Heart right ventricle (tissue), 16 donors: Measurements from ENCODE around the gene PRMT7. TPM values are rescaled to one million over a fixed set of nuclear protein-coding genes. Genes with fewer than 3 reads are reported as not detected.

Source experiments
- ATAC-seq, 8 donors: fragments of 200-7000 bp; cut with Tn5 transposase; one replicate each; pipeline ENCODE4 v1.9.1; 2020; ENCODE audit warnings: mild to moderate bottlenecking in 8 of 8, moderate library complexity in 8 of 8, moderate number of reproducible peaks in 1 of 8
- DNase-seq, 2 donors: peaks; one replicate each; pipeline ENCODE4 v3.0.0-alpha.2; 2020
- H3K27ac ChIP-seq, 10 donors: fragments of 200-600 bp; sonication (generic) in 2 of 10; one replicate each; pipeline versions ENCODE4 v1.5.0 to v1.8.0; 2020 to 2022; ENCODE audit warnings: mild to moderate bottlenecking in 3 of 10
- H3K27me3 ChIP-seq, 7 donors: fragments of 200-600 bp; one replicate each; pipeline ENCODE4 v1.8.0; 2021 to 2022; ENCODE audit warnings: mild to moderate bottlenecking in 2 of 7
- H3K36me3 ChIP-seq, 9 donors: fragments of 200-600 bp; sonication (generic) in 1 of 9; one replicate each; pipeline versions ENCODE4 v1.5.0 to v1.8.0; 2020 to 2022; ENCODE audit warnings: mild to moderate bottlenecking in 2 of 9
- H3K4me1 ChIP-seq, 9 donors: fragments of 200-600 bp; sonication (generic) in 1 of 9; one replicate each; pipeline versions ENCODE4 v1.5.0 to v1.8.0; 2020 to 2022; ENCODE audit warnings: mild to moderate bottlenecking in 4 of 9
- H3K4me3 ChIP-seq, 10 donors: fragments of 200-600 bp; sonication (generic) in 2 of 10; one replicate each; pipeline versions ENCODE4 v1.5.0 to v1.8.0; 2020 to 2022; ENCODE audit warnings: mild to moderate bottlenecking in 7 of 10, moderate library complexity in 2 of 10
- H3K9me3 ChIP-seq, 11 donors: fragments of 200-600 bp in 10 of 11; sonication (generic) in 2 of 11; one replicate each; pipeline versions ENCODE4 v1.5.0 to v1.8.0; 2013 to 2022; ENCODE audit warnings: mild to moderate bottlenecking in 2 of 11, control low read depth in 1 of 11, moderate library complexity in 1 of 11
- CTCF ChIP-seq, 9 donors: fragments of 200-600 bp; sonication (generic) in 2 of 9; IDR thresholded peaks; one replicate each; pipeline versions ENCODE4 v1.5.0 to v1.8.0; 2021 to 2022; ENCODE audit warnings: antibody characterized with exemption in 9 of 9, mild to moderate bottlenecking in 5 of 9, moderate library complexity in 1 of 9
- WGBS, 2 donors: extraction: QIAGEN DNeasy Blood & Tissue Kit; methylation state at CpG; one replicate each; pipeline ENCODE4 v1.1.7; 2013; ENCODE audit warnings: inconsistent platforms in 1 of 2; 5-methylcytosine and 5-hydroxymethylcytosine counted together
- intact Hi-C, 10 donors: fragments of 100-400 bp; cut with DNase I; formaldehyde crosslinking; loops; one replicate each; pipeline versions ENCODE4 v1.11.1 to v1.14.2; 2022
- polyA plus RNA-seq, 2 donors: library from polyadenylated mRNA; stranded (reverse); fragments of 200-250 nt; gene quantifications; one replicate each; pipeline ENCODE4 v1.2.3, GENCODE V29; 2013
- total RNA-seq, 10 donors: library from RNA; stranded (reverse); fragmentation: NEBNext Ultra II Directional in 3 of 10; extraction: Animal tissue kit (Norgen Biotek cat#: 25700) in 3 of 10; gene quantifications; one replicate each; pipeline versions ENCODE4 v1.2.1 to v1.2.4, GENCODE V29; 2021 to 2023
- donor health status: Arrhythmogenic right ventricular cardiomyopathy.
- donor health status: ischemic (EF 13 %, LVEDD 7.1; RV severe dilation, severe dysfunction).
- donor health status: healthy with polysubstance abuse.
- donor health status: DM: no; HTN: yes; CAD: no.
- donor health status: DM: no; HTN: no; CAD: no.
- donor health status: ischemic (EF 25% LVEDD 6.9; RV normal size, moderate dysfunction).
- donor health status: ischemic (EF 25% LVEDD 5.7; RV mildly dilated, moderate dysfunction).
- donor health status: healthy.
- donor health status: DM: yes; HTN: yes; CAD: no.
- donor health status: Ischemic cardiomyopathy.
- donor health status: ischemic (EF 35%, LVEDD 5.7; RV mildly dilated, moderate dysfunction).
- donor health status: nonischemic (EF 11% LVEDD 7.7; RV severe dilation, severe dysfunction).
- donor health status: DM: yes; HTN: yes; CAD: no.
- donor health status: PGD.
- donor health status: ischemic (EF 29% LVEDD 5.4; RV normal size, mild dysfunction).
- donor health status: nonischemic (EF 23%, LVEDD 6.1; RV moderate dilation, normal function).

The PRMT7 gene
- total and polyA plus RNA-seq, 12 donors = 18.1 to 57.8 (median 30.7) TPM

DNA sequence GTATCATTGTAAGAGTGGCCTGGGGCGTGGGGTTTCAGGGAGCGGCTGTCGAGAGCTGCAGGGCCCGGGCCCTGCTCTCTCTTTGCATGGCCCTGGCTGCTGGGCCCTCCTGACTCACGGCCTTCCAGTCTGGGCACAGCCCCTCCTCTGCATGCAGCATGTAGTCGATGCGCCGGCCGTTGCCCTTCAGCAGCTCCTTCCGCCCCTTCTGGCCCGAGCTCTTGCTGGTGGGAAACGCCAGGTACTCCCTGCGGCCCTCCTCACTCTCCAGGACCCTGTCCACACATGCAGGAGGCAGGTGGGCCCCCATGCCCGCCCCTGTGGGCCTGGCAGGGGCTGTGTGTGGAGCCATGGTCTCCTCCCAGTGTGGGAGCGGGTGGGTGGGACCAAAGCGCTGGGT is 50.7 kb downstream of the PRMT7 start:
- intact Hi-C loops = loop anchor here in 1 of 10 donors (10.0 kb wide), 1 partner anchor 143 kb away; no protein-coding TSS in a partner anchor
- Histone ChIP-seq H3K36me3 (peaks cover 0 to 40% (median 24%) of the 10 kb centered on the region in 9 donors), H3K27me3 (peaks cover 0 to 27% (median 6%) of the 10 kb centered on the region in 7 donors), H3K9me3 (no peaks in the 10 kb centered on the region), H3K27ac (no peak overlapping the region), H3K4me3 (no peak overlapping the region), H3K4me1 (peaks cover 0 to 30% (median 0%) of the 10 kb centered on the region in 9 donors)
- TF ChIP-seq CTCF (IDR thresholded peaks at IDR 0.05) = no peak
- 63 to 65% methylated on average over 16 of the region's 16 CpGs for WGBS, 2 donors
- DNase-seq (no peak), ATAC-seq (peak in 1 of 8 donors; percentile 5)

GRCh38 chr16:68362262-68362913 is 51.6 kb downstream of the PRMT7 start:
- 60 to 70% methylated on average over 8 of the region's 8 CpGs for WGBS, 2 donors
- intact Hi-C loops = loop anchor here in 1 of 10 donors (10.0 kb wide), 1 partner anchor 142 kb away; no protein-coding TSS in a partner anchor

GRCh38 chr16:68362947-68363657 is 52.3 kb downstream of the PRMT7 start:
- no peak for TF ChIP-seq CTCF (IDR thresholded peaks at IDR 0.05)
- intact Hi-C loops = loop anchor here in 1 of 10 donors (10.0 kb wide), 1 partner anchor 142 kb away; no protein-coding TSS in a partner anchor
- Histone ChIP-seq H3K27me3 (peaks cover 0 to 29% (median 14%) of the 10 kb centered on the region in 7 donors), H3K9me3 (no peaks in the 10 kb centered on the region), H3K4me3 (no peak overlapping the region), H3K4me1 (peaks cover 0 to 21% (median 0%) of the 10 kb centered on the region in 9 donors), H3K36me3 (peaks cover 0 to 24% (median 9%) of the 10 kb centered on the region in 9 donors), H3K27ac (no peak overlapping the region)
- ATAC-seq (no peak), DNase-seq (no peak)
- 80 to 84% methylated on average over 18 of the region's 18 CpGs for WGBS, 2 donors

More at GRCh38 chr16:68362262-68362913, 51.6 kb downstream of the PRMT7 start:
- no peak for TF ChIP-seq CTCF (IDR thresholded peaks at IDR 0.05)
- peaks cover 0 to 21% (median 0%) of the 10 kb centered on the region in 9 donors for H3K4me1 ChIP-seq
- H3K27ac ChIP-seq = no peak overlapping the region
- ATAC-seq (no peak), DNase-seq (no peak)
- H3K36me3 ChIP-seq = peaks cover 0 to 31% (median 15%) of the 10 kb centered on the region in 9 donors
- H3K9me3 ChIP-seq = no peaks in the 10 kb centered on the region
- H3K27me3 ChIP-seq = peaks cover 0 to 29% (median 10%) of the 10 kb centered on the region in 7 donors
- H3K4me3 ChIP-seq = no peak overlapping the region
